CD8-positive, alpha-beta memory T cell (primary cell): Measurements from ENCODE around the gene IRAK1. TPM values are rescaled to one million over a fixed set of nuclear protein-coding genes. Genes with fewer than 3 reads are reported as not detected.

Source experiments
- CTCF ChIA-PET: fragments of 350-600 bp; sonication (Branson Sonifier 250); formaldehyde crosslinking; loops from one replicate; lab custom pipeline; 2021; ENCODE audit warnings: antibody characterized with exemption; lab: Charles Lee
- POLR2A ChIA-PET: fragments of 350-600 bp; sonication (Branson Sonifier 250); formaldehyde crosslinking; loops from one replicate; lab custom pipeline; 2021; ENCODE audit warnings: antibody characterized with exemption; lab: Charles Lee
- DNase-seq, 5 donors: peaks; one replicate each; pipeline versions ENCODE4 v3.0.0 to v3.0.0-alpha.2; 2020 to 2022; ENCODE audit warnings: mixed read lengths in 1 of 5
- H3K27ac ChIP-seq: one replicate; pipeline ENCODE4 v1.7.0; 2013; ENCODE audit warnings: low read depth, mild to moderate bottlenecking, low read length, moderate library complexity
- H3K27me3 ChIP-seq: 2 replicates; pipeline ENCODE4 v1.7.0; 2013; ENCODE audit warnings: low read length, mild to moderate bottlenecking; ENCODE audit not compliant: insufficient read depth, poor library complexity, severe bottlenecking
- H3K36me3 ChIP-seq: 2 replicates; pipeline ENCODE4 v1.7.0; 2013; ENCODE audit warnings: mild to moderate bottlenecking, low read length, moderate library complexity; ENCODE audit not compliant: insufficient read depth
- H3K4me1 ChIP-seq: 2 replicates; pipeline ENCODE4 v1.7.0; 2013; ENCODE audit warnings: mild to moderate bottlenecking, low read length, moderate library complexity; ENCODE audit not compliant: insufficient read depth
- H3K4me3 ChIP-seq: 2 replicates; pipeline ENCODE4 v1.7.0; 2013; ENCODE audit warnings: mild to moderate bottlenecking, low read length
- H3K9me3 ChIP-seq: 2 replicates; pipeline ENCODE4 v1.7.0; 2013; ENCODE audit warnings: mild to moderate bottlenecking, low read length
- H3K27ac Mint-ChIP-seq, 8 donors: one replicate each; pipeline ENCODE4 v1.8.0; 2020 to 2021; ENCODE audit warnings: mixed read lengths in 8 of 8, mild to moderate bottlenecking in 6 of 8, inconsistent platforms in 3 of 8, moderate library complexity in 3 of 8
- H3K27me3 Mint-ChIP-seq, 2 donors: one replicate each; pipeline ENCODE4 v1.8.0; 2020 to 2021; ENCODE audit warnings: mixed read lengths in 2 of 2, mild to moderate bottlenecking in 1 of 2, moderate library complexity in 1 of 2
- H3K36me3 Mint-ChIP-seq, 3 donors: one replicate each; pipeline ENCODE4 v1.8.0; 2020 to 2021; ENCODE audit warnings: mixed read lengths in 3 of 3, inconsistent platforms in 1 of 3, mild to moderate bottlenecking in 1 of 3
- H3K4me1 Mint-ChIP-seq, 3 donors: one replicate each; pipeline ENCODE4 v1.8.0; 2020 to 2021; ENCODE audit warnings: mixed read lengths in 3 of 3, inconsistent platforms in 1 of 3, mild to moderate bottlenecking in 1 of 3
- H3K4me3 Mint-ChIP-seq, 7 donors: one replicate each; pipeline ENCODE4 v1.8.0; 2020 to 2021; ENCODE audit warnings: mixed read lengths in 7 of 7, mild to moderate bottlenecking in 6 of 7, moderate library complexity in 4 of 7, inconsistent platforms in 2 of 7
- H3K9me3 Mint-ChIP-seq, 5 donors: one replicate each; pipeline ENCODE4 v1.8.0; 2020 to 2022; ENCODE audit warnings: mixed read lengths in 5 of 5, mild to moderate bottlenecking in 3 of 5, moderate library complexity in 2 of 5, inconsistent platforms in 1 of 5
- polyA plus RNA-seq: library from polyadenylated mRNA; unstranded; fragments of 300-500 nt; fragmentation: Illumina TruSeq; gene quantifications from one replicate; pipeline ENCODE4 v1.2.3, GENCODE V29; 2021
- total RNA-seq, 2 experiments: library from RNA; stranded (reverse); gene quantifications; one replicate each; pipeline ENCODE4 v1.2.3, GENCODE V29; 2021

The IRAK1 gene
- total and polyA plus RNA-seq, 3 experiments from 2014 or later: 58.0 to 214 (median 208) TPM

DNA sequence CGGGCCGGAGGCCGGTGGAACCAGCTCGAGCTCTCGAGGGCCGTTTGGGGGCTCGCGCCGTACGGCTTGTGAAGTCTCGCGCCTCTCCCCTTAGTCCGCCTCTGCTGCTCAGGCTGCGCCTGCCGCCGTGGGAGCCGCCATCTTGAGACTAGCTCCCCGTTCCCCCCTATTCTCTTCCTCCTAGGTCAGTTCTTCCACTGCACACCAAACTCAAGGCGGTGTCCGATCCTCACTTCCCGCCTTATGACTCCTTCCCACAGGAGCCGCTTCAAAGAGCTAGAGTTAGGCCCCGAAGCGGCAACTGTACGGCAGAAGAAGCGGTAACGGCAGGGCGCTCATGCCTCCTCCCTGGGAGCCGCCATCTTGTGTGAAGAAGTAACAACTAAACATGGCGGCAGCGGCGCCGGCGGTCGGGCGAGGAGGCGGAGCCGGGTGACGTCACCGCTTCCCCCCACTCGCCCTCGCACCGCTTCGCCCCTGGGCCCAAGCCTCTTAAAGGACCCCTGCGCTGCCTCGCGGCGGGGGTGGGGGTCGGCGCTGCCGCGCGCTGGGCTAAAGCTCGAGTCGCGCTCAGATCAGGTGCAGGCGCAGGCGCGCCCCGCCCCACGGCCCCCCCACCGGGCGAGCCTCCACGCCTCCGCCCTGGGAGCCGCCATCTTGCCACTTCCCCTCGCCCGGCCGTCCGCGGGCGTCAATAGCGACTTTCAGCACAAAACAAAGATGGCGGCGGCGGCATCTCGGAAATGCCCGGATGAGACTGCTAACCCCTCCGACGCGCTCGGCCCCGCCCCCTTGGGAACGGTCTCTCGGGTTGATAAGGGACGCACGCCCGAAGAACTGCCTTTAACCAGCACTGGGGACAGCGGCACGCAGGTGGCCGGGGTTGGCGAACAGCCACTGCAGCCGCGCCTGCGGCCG is 48.0 kb downstream of the IRAK1 start, which contains the start of gene HCFC1:
Gene HCFC1, minus strand, starts transcription at position 369 of the 918 bp plus-strand sequence. CDS start 978 bp downstream, outside the sequence.
- POLR2A ChIA-PET: interaction anchor here (0.6 to 3.7 kb wide), 11 partner anchors 9 to 573 kb away, joined by 3 to 27 read pairs (median 4); partner anchors contain the start of genes ARHGAP4 and RPL10
- Mint-ChIP-seq H3K4me3 (peak within 1 kb of the TSS; percentile 95 to 100 (median 100)), H3K9me3 (peaks cover 0 to 2% (median 0%) of the 10 kb centered on the region in 5 donors), H3K36me3 (peaks cover 0 to 17% (median 0%) of the 10 kb centered on the region in 3 donors), H3K4me1 (peaks cover 42 to 46% (median 45%) of the 10 kb centered on the region in 3 donors), H3K27me3 (peaks cover 0 to 10% of the 10 kb centered on the region in 2 donors), H3K27ac (peak within 1 kb of the TSS; percentile 98 to 100 (median 100))
- DNase-seq: peak; percentile 85 to 97 (median 95)
- H3K27me3 ChIP-seq: no peaks in the 10 kb centered on the region
- H3K36me3 ChIP-seq: no peaks in the 10 kb centered on the region
- H3K4me3 ChIP-seq: peak within 1 kb of the TSS; percentile 93
- H3K27ac ChIP-seq: peak within 1 kb of the TSS; percentile 94
- CTCF ChIA-PET: interaction anchor here (0.7 to 7.2 kb wide), 8 partner anchors 9 to 576 kb away, joined by 3 to 54 read pairs (median 3); partner anchors contain the start of genes ARHGAP4 and IKBKG
- no peaks in the 10 kb centered on the region for H3K9me3 ChIP-seq
- H3K4me1 ChIP-seq: peaks cover 30% of the 10 kb centered on the region

- H3K27me3 Mint-ChIP-seq: peaks cover 0 to 10% of the 10 kb centered on the region in 2 donors
- peak overlapping the region; percentile 93 for H3K4me3 ChIP-seq
Measured at GRCh38 chrX:153971124-153971449, 48.6 kb downstream of the IRAK1 start.

DNA sequence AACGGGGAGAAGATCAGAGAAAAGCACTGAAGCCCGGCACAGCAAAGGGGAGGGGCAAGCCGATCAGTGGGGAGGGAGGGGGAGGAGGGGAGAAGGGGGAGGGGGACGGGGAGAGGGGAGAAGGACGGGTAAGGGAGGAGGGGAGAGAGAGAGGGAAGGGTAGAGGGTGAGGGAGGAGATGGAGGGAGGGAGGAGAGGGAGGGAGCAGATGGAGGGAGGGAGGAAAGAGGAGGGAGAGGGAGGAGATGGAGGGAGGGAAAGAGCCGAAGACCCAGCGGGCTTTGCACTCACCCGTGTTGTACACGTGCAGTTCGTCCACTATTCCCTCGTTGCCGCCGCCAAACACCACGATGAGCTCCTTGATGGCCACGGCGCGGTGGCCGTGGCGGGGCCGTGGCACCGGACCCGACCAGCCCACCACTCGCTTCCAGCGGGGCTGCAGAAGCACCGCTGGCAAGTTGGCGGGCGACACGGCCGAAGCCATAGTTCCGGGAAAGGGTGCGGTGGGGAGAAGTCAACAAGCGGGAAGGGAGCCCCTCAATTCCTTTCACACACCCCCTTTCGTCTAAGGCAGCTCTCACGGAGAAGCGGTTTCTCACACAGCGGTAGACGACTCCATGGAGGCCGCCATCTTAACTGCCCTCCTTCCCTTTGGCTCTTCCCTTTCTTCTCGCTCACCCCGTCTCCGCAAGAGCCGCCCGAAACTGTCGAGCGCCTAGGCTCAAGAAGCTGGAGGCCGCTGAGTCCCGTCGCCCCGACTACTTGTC is 49.2 kb downstream of the IRAK1 start:
- ChIA-PET POLR2A (interaction anchor here (1.0 to 3.7 kb wide), 6 partner anchors 10 to 427 kb away, joined by 3 to 27 read pairs (median 5); partner anchors contain the start of genes ARHGAP4 and RPL10), CTCF (interaction anchor here (1.0 to 7.2 kb wide), 6 partner anchors 9 to 577 kb away, joined by 3 to 54 read pairs (median 3); partner anchors contain the start of gene IKBKG)
- no peaks in the 10 kb centered on the region for H3K9me3 ChIP-seq
- Mint-ChIP-seq H3K4me1 (peaks cover 49 to 55% (median 49%) of the 10 kb centered on the region in 3 donors), H3K27ac (peak overlapping the region; percentile 98 to 100 (median 100)), H3K4me3 (peak overlapping the region; percentile 95 to 100 (median 100)), H3K27me3 (peaks cover 0 to 8% of the 10 kb centered on the region in 2 donors), H3K9me3 (peaks cover 0 to 2% (median 0%) of the 10 kb centered on the region in 5 donors), H3K36me3 (peaks cover 0 to 17% (median 0%) of the 10 kb centered on the region in 3 donors)
- peaks cover 42% of the 10 kb centered on the region for H3K4me1 ChIP-seq
- no peaks in the 10 kb centered on the region for H3K36me3 ChIP-seq
- peak overlapping the region; percentile 93 for H3K4me3 ChIP-seq
- H3K27ac ChIP-seq: peak overlapping the region; percentile 94
- DNase-seq: peak in 1 of 5 donors; percentile 29
- no peaks in the 10 kb centered on the region for H3K27me3 ChIP-seq

More at GRCh38 chrX:153971124-153971449, 48.6 kb downstream of the IRAK1 start:
- Histone ChIP-seq H3K9me3 (no peaks in the 10 kb centered on the region), H3K36me3 (no peaks in the 10 kb centered on the region), H3K4me1 (peaks cover 37% of the 10 kb centered on the region), H3K27ac (peak overlapping the region; percentile 94), H3K27me3 (no peaks in the 10 kb centered on the region)
- H3K9me3 Mint-ChIP-seq: peaks cover 0 to 2% (median 0%) of the 10 kb centered on the region in 5 donors
- DNase-seq: peak; percentile 75 to 93 (median 88)
- peak overlapping the region; percentile 98 to 100 (median 100) for H3K27ac Mint-ChIP-seq
- CTCF ChIA-PET: interaction anchor here (1.0 to 7.2 kb wide), 7 partner anchors 9 to 576 kb away, joined by 3 to 54 read pairs (median 3); partner anchors contain the start of gene IKBKG
- POLR2A ChIA-PET: interaction anchor here (0.8 to 3.7 kb wide), 8 partner anchors 10 to 574 kb away, joined by 3 to 27 read pairs (median 4); partner anchors contain the start of genes ARHGAP4 and RPL10
- peak overlapping the region; percentile 95 to 100 (median 100) for H3K4me3 Mint-ChIP-seq
- peaks cover 0 to 17% (median 0%) of the 10 kb centered on the region in 3 donors for H3K36me3 Mint-ChIP-seq
- H3K4me1 Mint-ChIP-seq: peaks cover 48 to 52% (median 51%) of the 10 kb centered on the region in 3 donors

DNA sequence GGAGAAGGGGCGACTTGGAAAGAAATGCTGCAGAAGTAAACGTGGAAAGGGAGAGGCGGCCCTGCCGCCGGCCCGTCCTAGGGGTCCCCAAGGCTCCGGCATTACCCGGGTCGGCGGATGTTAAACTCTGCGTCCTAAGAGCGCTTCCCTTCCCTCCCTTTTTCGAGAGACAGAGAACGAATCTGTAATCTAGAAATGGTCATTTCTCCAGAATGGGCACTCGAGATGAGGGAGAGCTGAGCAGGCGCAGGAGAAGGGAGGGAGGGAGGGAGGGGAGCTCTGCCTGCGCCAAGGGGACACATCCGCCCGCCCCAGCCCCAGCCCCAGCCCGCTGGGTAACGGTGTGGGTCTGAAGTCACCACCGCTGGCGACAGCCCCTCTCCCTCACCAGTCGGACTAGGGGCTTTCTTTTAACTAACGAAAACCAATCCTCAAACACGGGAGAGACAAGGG is 49.8 kb downstream of the IRAK1 start:
- Histone ChIP-seq H3K27me3 (no peaks in the 10 kb centered on the region), H3K36me3 (no peaks in the 10 kb centered on the region), H3K9me3 (no peaks in the 10 kb centered on the region), H3K27ac (peak overlapping the region; percentile 67), H3K4me1 (peaks cover 48% of the 10 kb centered on the region), H3K4me3 (peak overlapping the region; percentile 93)
- H3K4me3 Mint-ChIP-seq: peak overlapping the region; percentile 95 to 100 (median 100)
- H3K27ac Mint-ChIP-seq: peak overlapping the region; percentile 47 to 98 (median 86)
- ChIA-PET CTCF (interaction anchor here (1.7 to 7.2 kb wide), 2 partner anchors 11 to 22 kb away, joined by 9 to 54 read pairs; no protein-coding TSS in a partner anchor), POLR2A (interaction anchor here (1.9 to 3.7 kb wide), 2 partner anchors 11 to 42 kb away, joined by 15 to 27 read pairs; no protein-coding TSS in a partner anchor)
- no peak for DNase-seq
- H3K36me3 Mint-ChIP-seq: peaks cover 0 to 17% (median 0%) of the 10 kb centered on the region in 3 donors
- H3K4me1 Mint-ChIP-seq: peaks cover 52 to 58% (median 53%) of the 10 kb centered on the region in 3 donors
- H3K9me3 Mint-ChIP-seq: peaks cover 0 to 2% (median 0%) of the 10 kb centered on the region in 5 donors
- peaks cover 0 to 9% of the 10 kb centered on the region in 2 donors for H3K27me3 Mint-ChIP-seq

DNA sequence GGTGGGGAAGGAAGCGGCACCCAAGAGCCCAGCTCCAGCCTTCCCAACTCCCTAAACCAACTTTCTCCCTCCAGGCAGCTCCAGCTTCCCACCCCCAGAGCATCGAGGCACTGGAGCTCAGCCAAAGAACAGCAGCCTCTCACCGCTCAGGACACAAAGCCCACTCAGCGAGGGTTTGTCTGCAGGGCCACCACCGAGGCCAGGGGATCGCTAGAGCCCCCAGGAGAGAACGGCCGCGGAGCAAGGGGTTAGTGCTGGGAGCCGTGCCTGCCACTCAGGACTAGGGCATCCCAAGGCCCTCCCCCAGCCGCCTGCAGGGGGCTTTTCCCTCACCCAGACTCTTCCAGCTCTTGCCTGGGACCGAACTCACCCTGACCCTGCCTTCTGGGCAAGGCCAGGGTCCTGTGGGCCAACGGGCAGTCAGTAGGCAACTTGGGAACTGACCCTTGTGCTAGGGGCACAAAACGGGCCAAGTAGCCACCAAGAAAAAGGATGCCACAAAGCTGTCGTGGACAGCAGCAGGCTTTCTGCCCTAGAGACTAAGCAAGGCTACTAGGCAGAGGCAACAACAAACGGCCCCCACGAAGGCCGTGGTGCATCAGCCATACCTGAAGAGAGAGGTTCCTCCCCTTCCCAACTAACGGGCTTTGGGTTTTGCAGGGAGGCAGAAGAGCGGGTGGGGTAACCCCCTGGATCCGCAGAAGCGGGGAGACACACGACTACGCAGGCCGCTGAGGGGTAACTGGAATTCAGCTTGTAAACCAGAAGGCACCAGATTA is 50.4 kb downstream of the IRAK1 start:
- POLR2A ChIA-PET: interaction anchor here (0.8 to 3.7 kb wide), 4 partner anchors 14 to 41 kb away, joined by 3 to 27 read pairs (median 3); no protein-coding TSS in a partner anchor
- H3K27ac Mint-ChIP-seq: peak overlapping the region; percentile 47 to 98 (median 96)
- peak in 1 of 5 donors; percentile 41 for DNase-seq
- Histone ChIP-seq H3K36me3 (no peaks in the 10 kb centered on the region), H3K27ac (peak overlapping the region; percentile 67), H3K9me3 (no peaks in the 10 kb centered on the region), H3K4me3 (peak overlapping the region; percentile 93), H3K4me1 (peaks cover 49% of the 10 kb centered on the region), H3K27me3 (no peaks in the 10 kb centered on the region)
- peaks cover 0 to 19% (median 0%) of the 10 kb centered on the region in 3 donors for H3K36me3 Mint-ChIP-seq
- peaks cover 48 to 55% (median 51%) of the 10 kb centered on the region in 3 donors for H3K4me1 Mint-ChIP-seq
- peak overlapping the region; percentile 95 to 100 (median 100) for H3K4me3 Mint-ChIP-seq
- CTCF ChIA-PET: interaction anchor here (0.8 to 7.2 kb wide), 4 partner anchors 21 to 205 kb away, joined by 4 to 54 read pairs (median 5); partner anchors contain the start of genes IRAK1 and PLXNB3
- H3K9me3 Mint-ChIP-seq: peaks cover 0 to 2% (median 0%) of the 10 kb centered on the region in 5 donors
- peaks cover 0 to 4% of the 10 kb centered on the region in 2 donors for H3K27me3 Mint-ChIP-seq

GRCh38 chrX:153968754-153969124 is 51.0 kb downstream of the IRAK1 start:
- Histone ChIP-seq H3K36me3 (peaks cover 5% of the 10 kb centered on the region), H3K27ac (peak overlapping the region; percentile 67), H3K4me1 (peaks cover 43% of the 10 kb centered on the region), H3K27me3 (no peaks in the 10 kb centered on the region), H3K4me3 (peak overlapping the region; percentile 93), H3K9me3 (no peaks in the 10 kb centered on the region)
- peaks cover 0 to 4% of the 10 kb centered on the region in 2 donors for H3K27me3 Mint-ChIP-seq
- peak overlapping the region; percentile 47 to 98 (median 96) for H3K27ac Mint-ChIP-seq
- H3K9me3 Mint-ChIP-seq: peaks cover 0 to 2% (median 0%) of the 10 kb centered on the region in 5 donors
- peaks cover 0 to 22% (median 0%) of the 10 kb centered on the region in 3 donors for H3K36me3 Mint-ChIP-seq
- DNase-seq: peak in 2 of 5 donors; percentile 54 to 60
- ChIA-PET CTCF (interaction anchor here (0.8 to 7.2 kb wide), 5 partner anchors 21 to 205 kb away, joined by 4 to 54 read pairs (median 5); partner anchors contain the start of genes IRAK1 and PLXNB3), POLR2A (interaction anchor here (0.8 to 1.0 kb wide), 3 partner anchors 13 to 40 kb away, joined by 3 read pairs; no protein-coding TSS in a partner anchor)
- H3K4me3 Mint-ChIP-seq: peak overlapping the region; percentile 95 to 100 (median 100)
- H3K4me1 Mint-ChIP-seq: peaks cover 42 to 51% (median 46%) of the 10 kb centered on the region in 3 donors
